ENCODE measurements around the gene STPG2. TPM values are rescaled to one million over a fixed set of nuclear protein-coding genes. Genes with fewer than 3 reads are reported as not detected.

STPG2 gene
- total RNA-seq, 4 donors from 2014 or later = 0.31 TPM; not detected in 3

DNA sequence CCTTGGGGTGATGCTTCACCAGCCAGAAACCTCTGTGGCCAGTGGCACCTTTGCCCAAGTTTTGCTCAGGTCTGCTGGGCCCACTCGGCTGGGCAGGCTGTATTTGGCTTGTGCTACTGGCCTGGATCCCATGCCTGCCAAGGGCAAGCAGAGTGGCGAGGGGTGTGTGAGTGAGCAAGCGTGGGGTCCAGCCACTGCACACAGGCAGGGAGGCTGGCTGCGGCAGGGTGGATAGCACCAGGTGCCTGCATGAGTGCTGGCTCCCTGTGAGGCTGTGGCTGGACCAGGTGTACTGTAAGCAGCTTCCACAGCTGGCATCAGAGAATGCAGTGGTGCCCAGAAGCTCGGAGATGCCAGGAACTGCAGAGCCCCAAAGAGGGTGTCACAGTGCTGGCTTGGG lies 478.5 kb downstream of the STPG2 start:
- intact Hi-C loops (cut with DNase I) = no loop called here
- Histone ChIP-seq H3K9me3 (peaks cover 0 to 19% (median 11%) of the 10 kb centered on the region in 3 donors), H3K36me3 (no peaks in the 10 kb centered on the region), H3K4me1 (no peaks in the 10 kb centered on the region), H3K4me3 (no peak overlapping the region), H3K27me3 (no peaks in the 10 kb centered on the region), H3K27ac (no peak overlapping the region)
- DNase-seq = no peak
- TF ChIP-seq POLR2A (IDR thresholded peaks at IDR 0.05) = no peak
- TF ChIP-seq, protein P1, sequence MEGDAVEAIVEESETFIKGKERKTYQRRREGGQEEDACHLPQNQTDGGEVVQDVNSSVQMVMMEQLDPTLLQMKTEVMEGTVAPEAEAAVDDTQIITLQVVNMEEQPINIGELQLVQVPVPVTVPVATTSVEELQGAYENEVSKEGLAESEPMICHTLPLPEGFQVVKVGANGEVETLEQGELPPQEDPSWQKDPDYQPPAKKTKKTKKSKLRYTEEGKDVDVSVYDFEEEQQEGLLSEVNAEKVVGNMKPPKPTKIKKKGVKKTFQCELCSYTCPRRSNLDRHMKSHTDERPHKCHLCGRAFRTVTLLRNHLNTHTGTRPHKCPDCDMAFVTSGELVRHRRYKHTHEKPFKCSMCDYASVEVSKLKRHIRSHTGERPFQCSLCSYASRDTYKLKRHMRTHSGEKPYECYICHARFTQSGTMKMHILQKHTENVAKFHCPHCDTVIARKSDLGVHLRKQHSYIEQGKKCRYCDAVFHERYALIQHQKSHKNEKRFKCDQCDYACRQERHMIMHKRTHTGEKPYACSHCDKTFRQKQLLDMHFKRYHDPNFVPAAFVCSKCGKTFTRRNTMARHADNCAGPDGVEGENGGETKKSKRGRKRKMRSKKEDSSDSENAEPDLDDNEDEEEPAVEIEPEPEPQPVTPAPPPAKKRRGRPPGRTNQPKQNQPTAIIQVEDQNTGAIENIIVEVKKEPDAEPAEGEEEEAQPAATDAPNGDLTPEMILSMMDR (IDR thresholded peaks at IDR 0.05) = no peak
- WGBS, 2 donors = 80% methylated on average over 1 of the region's 5 CpGs; no CpG with 5 or more reads in 1 of the 2 donors

DNA sequence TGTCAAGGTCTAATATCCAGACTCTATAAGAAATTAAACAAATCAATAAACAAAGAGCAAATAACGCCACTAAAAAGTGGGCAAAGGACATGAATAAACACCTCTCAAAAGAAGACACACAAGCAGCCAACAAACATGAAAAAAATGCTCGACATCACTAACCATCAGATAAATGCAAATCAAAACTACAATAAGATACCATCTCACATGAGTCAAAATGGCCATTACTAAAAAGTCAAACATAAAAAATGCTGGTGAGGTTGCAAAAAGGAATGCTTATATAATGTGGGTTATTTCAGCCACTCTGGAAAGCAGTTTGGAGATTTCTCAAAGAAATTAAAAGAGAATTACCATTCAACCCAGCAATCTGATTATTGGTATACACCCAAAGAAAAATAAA lies 481.1 kb downstream of the STPG2 start:
- peaks cover 0 to 19% (median 11%) of the 10 kb centered on the region in 3 donors for H3K9me3 ChIP-seq
- no peak overlapping the region for H3K27ac ChIP-seq
- TF ChIP-seq, protein P1 (IDR thresholded peaks at IDR 0.05) = no peak
- TF ChIP-seq POLR2A (IDR thresholded peaks at IDR 0.05) = no peak
- 58 to 66% methylated on average over 2 of the region's 2 CpGs for WGBS, 2 donors
- no peaks in the 10 kb centered on the region for H3K4me1 ChIP-seq
- no peak for DNase-seq
- H3K27me3 ChIP-seq = no peaks in the 10 kb centered on the region
- no peaks in the 10 kb centered on the region for H3K36me3 ChIP-seq
- no peak overlapping the region for H3K4me3 ChIP-seq
- intact Hi-C loops (cut with DNase I) = no loop called here

DNA sequence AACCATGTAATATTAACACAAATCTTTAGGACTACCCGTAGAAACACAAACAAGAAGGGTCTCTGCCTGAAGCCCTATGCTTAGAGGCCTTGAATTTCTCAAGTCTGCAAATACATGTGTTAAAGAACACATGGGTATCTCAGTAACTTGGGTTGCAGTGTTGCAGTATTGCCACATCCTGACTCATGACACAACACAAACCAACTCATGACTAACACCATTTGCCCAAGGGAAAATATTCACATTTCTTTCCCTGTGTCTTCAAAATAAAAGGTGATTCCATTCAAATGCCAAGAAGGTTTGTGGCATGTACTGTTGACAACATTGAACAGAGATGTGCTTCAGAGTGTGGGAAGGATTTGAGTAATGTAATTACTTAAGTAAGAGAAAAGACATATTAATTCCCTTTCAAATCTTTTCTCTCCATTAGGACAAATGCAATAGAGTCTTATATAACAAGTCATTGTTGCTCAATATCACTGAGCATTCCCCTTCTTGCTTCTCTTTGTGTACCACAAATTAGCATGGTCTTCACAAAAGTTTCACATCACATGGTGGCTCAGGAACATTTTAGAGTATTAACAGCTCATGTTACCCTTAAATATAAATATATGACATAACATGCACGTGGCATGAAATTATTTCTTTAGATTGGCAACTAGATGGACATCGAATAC lies 487.1 kb downstream of the STPG2 start:
- Histone ChIP-seq H3K4me3 (no peak overlapping the region), H3K36me3 (no peaks in the 10 kb centered on the region), H3K27ac (no peak overlapping the region), H3K9me3 (no peaks in the 10 kb centered on the region), H3K4me1 (no peaks in the 10 kb centered on the region), H3K27me3 (no peaks in the 10 kb centered on the region)
- 67 to 73% methylated on average over 3 of the region's 3 CpGs for whole genome bisulfite sequencing, 2 donors
- intact Hi-C loops (cut with DNase I) = no loop called here
- TF ChIP-seq POLR2A (IDR thresholded peaks at IDR 0.05) = no peak
- TF ChIP-seq, protein P1 (IDR thresholded peaks at IDR 0.05) = no peak
- DNase-seq = no peak

DNA sequence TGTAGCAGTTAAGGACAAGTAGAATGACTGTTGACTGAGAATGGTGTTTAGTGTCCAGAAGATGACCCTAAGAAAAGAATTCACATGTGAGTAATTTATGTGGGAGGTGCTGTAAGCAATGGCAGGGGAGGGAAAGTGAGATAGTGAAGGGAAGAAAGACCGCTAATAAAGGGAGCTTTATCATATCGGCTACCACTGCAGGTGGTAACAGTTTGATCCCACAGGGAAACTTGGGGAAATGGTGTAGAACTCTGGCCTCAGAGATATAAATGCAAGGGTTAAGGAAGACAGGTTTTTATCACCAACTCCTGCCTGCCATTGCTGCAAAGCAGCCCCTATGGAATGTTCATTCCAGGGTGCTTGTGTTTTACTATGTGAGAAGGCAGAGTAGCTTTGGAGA lies 489.6 kb downstream of the STPG2 start:
- H3K4me1 ChIP-seq = no peaks in the 10 kb centered on the region
- no peaks in the 10 kb centered on the region for H3K27me3 ChIP-seq
- no peaks in the 10 kb centered on the region for H3K36me3 ChIP-seq
- intact Hi-C loops (cut with DNase I) = no loop called here
- no peak for TF ChIP-seq POLR2A (IDR thresholded peaks at IDR 0.05)
- TF ChIP-seq, protein P1 (IDR thresholded peaks at IDR 0.05) = no peak
- DNase-seq = no peak
- H3K27ac ChIP-seq = no peak overlapping the region
- no peak overlapping the region for H3K4me3 ChIP-seq
- 76 to 81% methylated on average over 2 of the region's 2 CpGs for WGBS, 2 donors
- no peaks in the 10 kb centered on the region for H3K9me3 ChIP-seq

DNA sequence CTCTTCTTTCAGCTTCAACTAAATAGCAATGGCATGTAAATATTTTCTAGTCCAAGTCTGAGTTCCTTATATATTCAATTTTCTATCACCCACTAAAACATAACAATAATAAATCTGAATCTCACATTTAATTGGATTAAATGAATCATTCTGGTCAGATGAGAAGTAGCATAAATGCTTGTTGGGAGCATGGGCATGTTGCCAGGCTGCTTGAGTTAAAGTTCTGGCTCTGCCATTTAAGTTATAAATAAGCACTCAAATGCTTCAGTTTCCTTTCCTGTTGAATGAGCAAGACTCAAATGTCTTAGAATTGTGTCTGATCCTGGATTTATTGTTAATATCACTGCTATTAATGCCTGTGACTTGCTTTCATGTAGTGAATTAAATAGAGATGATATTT lies 496.3 kb downstream of the STPG2 start:
- Histone ChIP-seq H3K36me3 (no peaks in the 10 kb centered on the region), H3K9me3 (no peaks in the 10 kb centered on the region), H3K27me3 (no peaks in the 10 kb centered on the region), H3K4me3 (no peak overlapping the region), H3K4me1 (no peaks in the 10 kb centered on the region), H3K27ac (no peak overlapping the region)
- intact Hi-C loops (cut with DNase I) = no loop called here
- no peak for TF ChIP-seq POLR2A (IDR thresholded peaks at IDR 0.05)
- TF ChIP-seq, protein P1 (IDR thresholded peaks at IDR 0.05) = no peak
- DNase-seq = no peak
